H4 (cell line): ENCODE results near the gene MYLK. TPM values are rescaled to one million over a fixed set of nuclear protein-coding genes. Genes with fewer than 3 reads are reported as not detected.

Experiments
- DNase-seq: peaks from one replicate; pipeline ENCODE4 v3.0.0-alpha.2; 2015; ENCODE audit warnings: low spot score
- total RNA-seq: library from RNA; depleted of rRNA; stranded (reverse); fragments of >200 nt; shearing (Covaris generic); gene quantifications from 2 replicates; pipeline ENCODE4 v1.2.3, GENCODE V29; 2014

The MYLK gene
- total RNA-seq, 1 experiment from 2014 or later: 25.1 TPM

GRCh38 chr3:123877965-123878364, 6.2 kb downstream of the MYLK start:
- no peak for DNase-seq

DNA sequence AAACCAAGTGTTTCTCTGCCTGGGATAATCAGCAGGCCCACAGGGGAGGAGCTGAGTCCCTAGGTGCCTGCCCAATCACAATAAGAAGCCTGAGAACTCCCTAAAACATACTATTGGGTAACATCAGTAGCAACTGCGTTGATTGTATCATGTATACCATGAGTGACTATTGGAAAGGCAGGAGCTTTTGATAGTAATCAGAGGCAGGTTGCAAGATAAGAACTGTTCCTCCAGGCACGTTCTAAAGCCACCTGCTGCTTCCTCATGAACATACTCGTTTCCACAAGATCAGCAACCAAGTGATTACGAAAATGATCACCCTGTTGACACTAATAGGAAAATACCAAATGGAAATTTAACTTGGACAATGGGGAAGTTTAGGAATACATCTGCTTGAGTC, 6.7 kb downstream of the MYLK start:
- no peak for DNase-seq

DNA sequence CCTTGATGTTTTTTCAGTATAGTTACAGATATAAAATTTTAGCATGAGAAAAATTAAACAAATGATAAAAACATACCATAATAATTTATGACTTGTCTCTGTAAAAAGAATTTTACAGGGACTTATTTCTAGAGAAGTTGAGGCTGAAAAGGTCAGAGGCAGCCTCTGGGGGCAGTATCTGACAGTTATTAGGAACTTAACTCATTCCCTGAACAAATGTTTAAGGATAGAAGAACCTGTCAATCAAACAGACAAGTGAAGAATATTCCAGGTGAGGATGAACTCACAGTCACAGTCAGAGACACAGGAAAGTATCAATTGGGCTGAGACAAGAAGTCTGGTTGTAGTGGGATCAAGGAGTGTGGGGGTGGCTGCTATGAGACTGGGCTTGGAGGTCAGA, 7.3 kb downstream of the MYLK start:
- no peak for DNase-seq

- DNase-seq: no peak
Measured at GRCh38 chr3:123872621-123873020, 11.5 kb downstream of the MYLK start.

- no peak for DNase-seq
Measured at GRCh38 chr3:123871946-123872345, 12.2 kb downstream of the MYLK start.

GRCh38 chr3:123870033-123870432, 14.1 kb downstream of the MYLK start:
- DNase-seq: peak; percentile 63

GRCh38 chr3:123869165-123869564, 15.0 kb downstream of the MYLK start:
- no peak for DNase-seq

- no peak for DNase-seq
Measured at GRCh38 chr3:123864706-123865105, 19.4 kb downstream of the MYLK start.

- DNase-seq: no peak
Measured at GRCh38 chr3:123862152-123862551, 22.0 kb downstream of the MYLK start.

GRCh38 chr3:123861081-123861836, 22.9 kb downstream of the MYLK start:
- no peak for DNase-seq

DNA sequence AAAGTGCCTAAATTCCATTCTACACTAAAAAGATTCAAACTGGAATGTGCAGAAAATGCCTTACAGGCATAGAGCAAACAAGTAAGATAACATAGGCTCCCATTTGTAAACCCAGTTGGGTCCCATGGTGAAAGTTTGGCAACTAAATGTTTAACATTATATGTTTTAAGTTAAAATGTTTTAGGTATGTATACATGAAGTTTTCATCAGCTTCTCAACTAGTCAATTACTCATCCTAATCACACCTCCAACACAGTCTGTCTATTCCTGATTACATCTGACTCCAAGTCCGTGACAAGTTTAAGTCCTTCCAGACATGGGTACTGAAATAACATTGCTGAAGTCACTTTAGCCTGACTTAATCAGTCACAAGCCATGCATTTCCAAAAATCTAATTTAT, 25.0 kb downstream of the MYLK start:
- no peak for DNase-seq

GRCh38 chr3:123854905-123855304, 29.2 kb downstream of the MYLK start:
- DNase-seq: no peak

- DNase-seq: no peak
Measured at GRCh38 chr3:123853686-123854372, 30.3 kb downstream of the MYLK start.

- no peak for DNase-seq
Measured at GRCh38 chr3:123847209-123847608, 36.9 kb downstream of the MYLK start.

- no peak for DNase-seq
Measured at GRCh38 chr3:123843668-123844067, 40.5 kb downstream of the MYLK start.

- no peak for DNase-seq
Measured at GRCh38 chr3:123842711-123843110, 41.4 kb downstream of the MYLK start.

DNA sequence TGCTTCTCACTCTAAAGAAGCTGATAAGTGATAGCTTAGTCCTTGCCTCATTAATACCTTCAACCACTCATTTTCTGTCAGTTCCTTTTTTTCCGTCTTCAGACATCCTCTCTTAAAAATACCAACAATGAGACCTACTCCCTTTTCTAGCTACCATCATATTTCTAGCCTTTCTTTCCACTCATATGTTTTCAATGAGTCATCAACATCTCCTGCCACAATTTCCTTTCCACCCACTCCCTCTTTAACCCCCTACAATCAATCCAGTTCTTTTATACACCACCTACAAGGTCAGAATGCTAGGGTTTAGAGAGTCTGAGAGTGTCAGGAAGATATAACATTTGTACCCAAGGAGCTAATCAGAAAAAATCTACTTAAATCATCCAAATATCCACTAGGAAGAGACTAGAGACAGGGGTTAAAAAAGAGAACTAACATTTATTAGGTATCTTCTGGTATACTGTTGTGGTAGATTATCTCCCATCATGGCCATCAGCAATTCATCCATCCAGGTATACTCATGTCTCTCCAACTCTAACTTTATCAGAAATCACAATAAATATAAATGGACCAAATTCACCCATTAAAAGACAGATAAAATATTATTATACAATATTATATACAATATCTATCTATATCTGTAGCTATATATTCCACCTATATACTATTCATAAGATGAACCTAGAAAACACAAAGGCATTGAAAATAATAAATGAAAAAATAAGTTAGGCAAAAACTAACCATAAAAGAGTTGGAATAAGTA, 42.5 kb downstream of the MYLK start:
- DNase-seq: no peak

- no peak for DNase-seq
Measured at GRCh38 chr3:123840961-123841360, 43.2 kb downstream of the MYLK start.

GRCh38 chr3:123837858-123838257, 46.3 kb downstream of the MYLK start:
- no peak for DNase-seq

GRCh38 chr3:123834631-123835030, 49.5 kb downstream of the MYLK start:
- DNase-seq: peak; percentile 55

- no peak for DNase-seq
Measured at GRCh38 chr3:123833398-123833785, 50.7 kb downstream of the MYLK start.

DNA sequence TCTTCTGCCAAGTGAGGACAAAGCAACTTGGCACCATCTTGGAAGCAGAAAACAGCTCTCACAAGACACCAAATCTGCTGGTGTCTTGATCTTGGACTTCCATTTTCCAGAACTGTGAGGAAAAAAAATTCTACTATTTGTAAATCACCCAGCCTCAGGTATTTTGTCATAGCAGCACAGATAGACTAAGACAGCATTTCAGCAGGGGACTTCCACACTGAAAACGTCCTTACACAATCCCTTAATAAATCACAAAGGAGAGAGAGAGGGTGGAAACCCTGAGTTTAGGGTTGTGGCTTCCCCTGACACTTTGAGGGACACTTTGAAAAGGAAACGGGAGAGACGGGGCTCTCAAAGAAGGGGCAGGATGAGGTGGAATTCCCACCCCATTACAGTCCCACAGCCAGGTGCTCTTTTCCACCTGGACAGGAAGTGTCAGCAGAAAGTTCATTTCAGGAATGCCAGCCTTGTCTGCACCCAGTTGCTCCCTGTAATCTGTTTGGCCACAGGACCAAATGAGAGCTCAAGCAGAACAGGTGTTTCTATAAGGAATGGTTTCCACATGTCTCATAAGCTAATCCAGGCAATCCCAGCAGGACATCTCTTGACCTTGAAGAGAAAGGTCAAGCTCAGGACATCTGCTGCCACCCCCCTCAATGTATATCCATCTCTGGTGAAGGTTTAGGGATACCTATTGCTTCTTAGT, 51.3 kb downstream of the MYLK start:
- DNase-seq: no peak
